ENCODE results near the gene ZBTB9. TPM values are rescaled to one million over a fixed set of nuclear protein-coding genes. Genes with fewer than 3 reads are reported as not detected.

ZBTB9 gene
- total RNA-seq, 4 donors from 2014 or later, result 1.4 to 8.6 (median 5.7) TPM

- TF ChIP-seq CTCF (IDR thresholded peaks at IDR 0.05), result no peak
- DNase-seq (ENCODE audit: low spot score) (no peak), ATAC-seq (ENCODE audit: low FRiP score) (no peak)
These were observed 15.3 kb upstream of the ZBTB9 start for GRCh38 chr6:33438978-33439594.

- DNase-seq (ENCODE audit: low spot score), result no peak
- ATAC-seq (ENCODE audit: low FRiP score), result no peak
- no peak for TF ChIP-seq CTCF (IDR thresholded peaks at IDR 0.05)
These were observed 14.3 kb upstream of the ZBTB9 start for GRCh38 chr6:33439956-33440648.

DNA sequence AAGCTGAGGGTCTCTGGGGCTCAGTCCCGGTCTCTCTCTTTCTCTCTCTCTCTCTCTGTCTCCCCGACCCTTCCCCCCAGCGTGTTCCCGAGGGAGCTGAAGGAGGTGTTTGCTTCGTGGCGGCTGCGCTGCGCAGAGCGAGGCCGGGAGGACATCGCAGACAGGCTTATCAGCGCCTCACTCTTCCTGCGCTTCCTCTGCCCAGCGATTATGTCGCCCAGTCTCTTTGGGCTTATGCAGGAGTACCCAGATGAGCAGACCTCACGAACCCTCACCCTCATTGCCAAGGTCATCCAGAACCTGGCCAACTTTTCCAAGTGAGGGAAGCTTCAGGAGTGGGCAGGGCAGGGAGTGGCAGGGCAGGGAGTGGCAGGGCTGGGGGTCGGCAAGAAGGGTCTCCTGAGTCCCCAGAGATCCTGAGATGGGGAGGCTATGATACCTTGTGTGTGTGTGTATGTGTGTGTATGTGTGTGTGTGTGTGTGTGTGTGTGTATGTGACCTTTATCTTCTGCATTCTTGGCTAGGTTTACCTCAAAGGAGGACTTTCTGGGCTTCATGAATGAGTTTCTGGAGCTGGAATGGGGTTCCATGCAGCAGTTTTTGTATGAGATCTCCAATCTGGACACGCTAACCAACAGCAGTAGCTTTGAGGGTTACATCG, 13.6 kb upstream of the ZBTB9 start:
- no peak for ATAC-seq (ENCODE audit: low FRiP score)
- no peak for DNase-seq (ENCODE audit: low spot score)
- TF ChIP-seq CTCF (IDR thresholded peaks at IDR 0.05), result no peak

GRCh38 chr6:33441457-33441856, 12.9 kb upstream of the ZBTB9 start:
- ATAC-seq (ENCODE audit: low FRiP score), result no peak
- TF ChIP-seq CTCF (IDR thresholded peaks at IDR 0.05), result no peak
- no peak for DNase-seq (ENCODE audit: low spot score)

DNA sequence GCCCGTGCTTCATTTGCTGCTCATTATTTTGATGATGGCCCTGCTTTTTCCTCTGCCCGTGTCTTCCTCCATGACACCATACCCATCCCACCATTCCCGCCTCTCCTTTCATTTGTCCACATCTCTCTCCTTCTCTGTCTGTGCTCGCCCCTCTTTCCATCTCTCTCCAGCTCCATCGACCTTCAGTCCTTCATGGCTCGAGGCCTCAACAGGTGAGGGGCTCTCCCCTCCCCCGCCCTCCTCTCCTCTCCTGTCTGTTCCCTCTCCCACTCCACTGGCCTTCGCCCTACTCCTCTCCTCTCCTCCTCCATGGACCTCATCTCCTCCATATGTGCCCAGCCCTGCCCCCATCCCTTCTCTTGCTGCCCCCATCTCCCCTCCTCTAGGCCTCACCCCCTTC, 12.1 kb upstream of the ZBTB9 start:
- no peak for TF ChIP-seq CTCF (IDR thresholded peaks at IDR 0.05)
- DNase-seq (ENCODE audit: low spot score) (no peak), ATAC-seq (ENCODE audit: low FRiP score) (no peak)

GRCh38 chr6:33443025-33443424, 11.4 kb upstream of the ZBTB9 start:
- DNase-seq (ENCODE audit: low spot score) (no peak), ATAC-seq (ENCODE audit: low FRiP score) (no peak)
- no peak for TF ChIP-seq CTCF (IDR thresholded peaks at IDR 0.05)

All from omental fat pad (tissue), 4 donors.